ENCODE data around the gene PPP4R3A. TPM values are rescaled to one million over a fixed set of nuclear protein-coding genes. Genes with fewer than 3 reads are reported as not detected.

The PPP4R3A gene
- total RNA-seq, 2 donors from 2014 or later: 57.5 to 104 TPM

- ATAC-seq (ENCODE audit: insufficient number of reproducible peaks, low FRiP score, low read depth) (no peak), DNase-seq (ENCODE audit: low spot score) (no peak)
- H3K27ac ChIP-seq: no peak overlapping the region
- H3K4me1 ChIP-seq (ENCODE audit: control insufficient read depth in 1 of 2, low read depth in 2 of 2): peaks cover 6 to 14% of the 10 kb centered on the region in 2 donors
- H3K4me3 ChIP-seq: no peak overlapping the region
- no peaks in the 10 kb centered on the region for H3K27me3 ChIP-seq (replicated peaks; ENCODE audit: insufficient read depth)
- no peaks in the 10 kb centered on the region for H3K36me3 ChIP-seq
- H3K9me3 ChIP-seq: no peaks in the 10 kb centered on the region
- TF ChIP-seq, protein P1, sequence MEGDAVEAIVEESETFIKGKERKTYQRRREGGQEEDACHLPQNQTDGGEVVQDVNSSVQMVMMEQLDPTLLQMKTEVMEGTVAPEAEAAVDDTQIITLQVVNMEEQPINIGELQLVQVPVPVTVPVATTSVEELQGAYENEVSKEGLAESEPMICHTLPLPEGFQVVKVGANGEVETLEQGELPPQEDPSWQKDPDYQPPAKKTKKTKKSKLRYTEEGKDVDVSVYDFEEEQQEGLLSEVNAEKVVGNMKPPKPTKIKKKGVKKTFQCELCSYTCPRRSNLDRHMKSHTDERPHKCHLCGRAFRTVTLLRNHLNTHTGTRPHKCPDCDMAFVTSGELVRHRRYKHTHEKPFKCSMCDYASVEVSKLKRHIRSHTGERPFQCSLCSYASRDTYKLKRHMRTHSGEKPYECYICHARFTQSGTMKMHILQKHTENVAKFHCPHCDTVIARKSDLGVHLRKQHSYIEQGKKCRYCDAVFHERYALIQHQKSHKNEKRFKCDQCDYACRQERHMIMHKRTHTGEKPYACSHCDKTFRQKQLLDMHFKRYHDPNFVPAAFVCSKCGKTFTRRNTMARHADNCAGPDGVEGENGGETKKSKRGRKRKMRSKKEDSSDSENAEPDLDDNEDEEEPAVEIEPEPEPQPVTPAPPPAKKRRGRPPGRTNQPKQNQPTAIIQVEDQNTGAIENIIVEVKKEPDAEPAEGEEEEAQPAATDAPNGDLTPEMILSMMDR (IDR thresholded peaks at IDR 0.05): no peak
These were observed 89.4 kb downstream of the PPP4R3A start for GRCh38 chr14:91420686-91421085.

DNA sequence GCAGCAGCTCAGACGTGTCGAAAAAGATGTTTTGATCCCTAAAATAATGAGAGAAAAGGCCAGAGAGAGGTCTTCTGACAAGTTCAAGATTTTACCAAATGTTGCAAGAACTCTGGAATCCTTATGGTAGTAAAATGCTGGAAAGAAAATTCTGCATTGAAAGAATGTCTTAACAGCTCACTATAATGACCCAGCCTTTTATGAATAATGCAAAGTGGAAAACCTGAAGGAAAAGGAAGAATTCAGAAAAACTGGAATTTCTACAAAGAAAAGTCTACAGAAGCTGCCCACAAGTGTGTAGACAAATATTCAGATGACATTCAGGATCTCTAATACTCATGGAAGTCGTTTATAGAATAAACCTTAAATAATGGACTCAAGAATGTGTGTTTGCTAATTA, 90.7 kb downstream of the PPP4R3A start:
- H3K27ac ChIP-seq: no peak overlapping the region
- DNase-seq (ENCODE audit: low spot score) (no peak), ATAC-seq (ENCODE audit: insufficient number of reproducible peaks, low FRiP score, low read depth) (no peak)
- no peaks in the 10 kb centered on the region for H3K36me3 ChIP-seq
- peaks cover 6 to 14% of the 10 kb centered on the region in 2 donors for H3K4me1 ChIP-seq (ENCODE audit: control insufficient read depth in 1 of 2, low read depth in 2 of 2)
- TF ChIP-seq, protein P1 (IDR thresholded peaks at IDR 0.05): no peak
- H3K9me3 ChIP-seq: no peaks in the 10 kb centered on the region
- H3K27me3 ChIP-seq (replicated peaks; ENCODE audit: insufficient read depth): no peaks in the 10 kb centered on the region
- no peak overlapping the region for H3K4me3 ChIP-seq

DNA sequence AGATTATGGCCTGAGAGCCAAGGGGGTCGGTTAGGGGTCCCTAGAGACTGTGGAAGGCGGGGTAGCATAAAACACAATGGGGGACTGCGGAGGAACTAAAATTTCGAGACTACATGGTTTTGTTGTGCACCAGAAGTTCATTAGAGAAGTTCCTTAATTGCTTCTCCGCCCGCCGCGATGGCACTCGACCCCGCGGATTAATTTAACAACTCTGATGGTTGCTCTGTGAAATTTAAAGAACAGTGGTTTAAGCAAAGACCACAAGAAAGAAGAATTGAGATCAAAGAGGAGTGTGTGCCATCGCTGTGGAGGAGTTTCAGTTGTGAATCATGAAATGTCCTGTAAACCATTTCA, 91.1 kb downstream of the PPP4R3A start:
- no peaks in the 10 kb centered on the region for H3K36me3 ChIP-seq
- H3K9me3 ChIP-seq: no peaks in the 10 kb centered on the region
- peak overlapping the region; percentile 67 for H3K4me3 ChIP-seq
- TF ChIP-seq, protein P1 (IDR thresholded peaks at IDR 0.05): no peak
- H3K4me1 ChIP-seq (ENCODE audit: control insufficient read depth in 1 of 2, low read depth in 2 of 2): peaks cover 6 to 14% of the 10 kb centered on the region in 2 donors
- ATAC-seq (ENCODE audit: insufficient number of reproducible peaks, low FRiP score, low read depth) (no peak), DNase-seq (ENCODE audit: low spot score) (no peak)
- no peaks in the 10 kb centered on the region for H3K27me3 ChIP-seq (replicated peaks; ENCODE audit: insufficient read depth)
- no peak overlapping the region for H3K27ac ChIP-seq

DNA sequence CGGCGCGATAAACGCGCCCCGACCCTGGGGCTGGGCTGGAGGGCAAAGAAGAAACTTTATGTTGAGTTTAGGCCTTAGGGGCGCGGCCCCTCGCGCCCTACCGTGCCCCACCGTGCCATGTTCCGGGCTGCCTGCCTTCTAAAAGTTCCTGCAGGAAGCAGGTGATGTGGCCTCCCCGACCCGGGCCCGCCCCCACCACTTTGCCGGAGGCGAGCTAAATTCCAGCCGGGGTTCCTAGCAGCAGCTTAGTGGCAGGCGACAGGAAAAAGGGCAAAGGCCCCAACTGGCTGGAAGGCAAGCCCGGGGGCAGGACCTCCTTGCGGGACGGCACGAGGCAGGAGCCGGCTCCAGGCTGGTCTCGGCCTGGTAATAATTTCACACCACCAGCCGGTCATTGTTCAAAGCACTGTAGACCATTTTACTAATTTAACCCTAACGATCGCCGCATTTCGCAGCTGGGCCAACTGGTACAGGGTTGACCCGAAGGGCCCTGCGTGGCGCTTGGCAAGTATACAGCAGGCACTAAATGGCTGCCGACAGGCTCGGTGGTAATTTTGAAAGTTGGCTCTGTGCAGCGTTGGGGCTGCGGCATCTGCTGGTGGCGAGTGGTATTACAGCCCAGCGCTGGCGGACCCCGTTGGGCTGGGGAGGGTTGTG, 91.6 kb downstream of the PPP4R3A start:
- H3K36me3 ChIP-seq: no peaks in the 10 kb centered on the region
- peaks cover 6 to 14% of the 10 kb centered on the region in 2 donors for H3K4me1 ChIP-seq (ENCODE audit: control insufficient read depth in 1 of 2, low read depth in 2 of 2)
- DNase-seq (ENCODE audit: low spot score): no peak
- peak overlapping the region; percentile 67 for H3K4me3 ChIP-seq
- no peaks in the 10 kb centered on the region for H3K27me3 ChIP-seq (replicated peaks; ENCODE audit: insufficient read depth)
- H3K9me3 ChIP-seq: no peaks in the 10 kb centered on the region
- H3K27ac ChIP-seq: no peak overlapping the region
- ATAC-seq (ENCODE audit: insufficient number of reproducible peaks, low FRiP score, low read depth): peak; percentile 24
- TF ChIP-seq, protein P1 (IDR thresholded peaks at IDR 0.05): peak; percentile 98

DNA sequence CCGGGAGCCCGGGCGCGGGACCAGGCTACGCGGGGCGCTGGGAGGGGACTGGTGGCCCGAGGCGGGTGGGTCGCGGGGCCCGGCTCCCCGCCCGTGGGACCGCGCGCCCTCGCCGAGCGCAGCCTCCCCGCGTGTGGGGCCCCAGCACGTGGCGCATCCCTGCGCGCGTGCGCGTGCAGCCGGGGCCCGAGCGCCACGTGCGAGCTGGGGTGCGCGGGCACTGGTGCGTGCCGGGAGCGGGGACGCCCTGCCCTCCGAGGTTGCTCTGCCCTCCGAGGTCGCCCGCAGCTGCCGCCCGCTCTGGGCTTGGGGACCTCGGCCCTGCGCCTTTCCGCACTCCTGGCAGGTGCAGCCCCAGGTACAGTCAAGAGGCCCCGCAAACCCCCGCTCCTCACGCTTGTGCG, 92.1 kb downstream of the PPP4R3A start:
- H3K36me3 ChIP-seq: no peaks in the 10 kb centered on the region
- H3K27ac ChIP-seq: no peak overlapping the region
- TF ChIP-seq, protein P1 (IDR thresholded peaks at IDR 0.05): no peak

More for the DNA sequence above, 92.1 kb downstream of the PPP4R3A start:
- ATAC-seq (ENCODE audit: insufficient number of reproducible peaks, low FRiP score, low read depth) (no peak), DNase-seq (ENCODE audit: low spot score) (no peak)
- peak overlapping the region; percentile 67 for H3K4me3 ChIP-seq
- H3K27me3 ChIP-seq (replicated peaks; ENCODE audit: insufficient read depth): no peaks in the 10 kb centered on the region
- H3K9me3 ChIP-seq: no peaks in the 10 kb centered on the region
- H3K4me1 ChIP-seq (ENCODE audit: control insufficient read depth in 1 of 2, low read depth in 2 of 2): peaks cover 6 to 14% of the 10 kb centered on the region in 2 donors

Data from thoracic aorta (tissue), 2 donors.